GM18498 (cell line): ENCODE measurements around the gene PTX4.
"Not testable (repeated sequence)": the region's sequence is repeated elsewhere in the genome, so short reads cannot be mapped to it uniquely, and the experiment has no call there.

Source experiments
- ATAC-seq: cut with Tn5 transposase; IDR thresholded peaks from one replicate; pipeline ENCODE4 v1.9.1; 2021; ENCODE audit warnings: mild to moderate bottlenecking, moderate library complexity; ENCODE audit not compliant: unreplicated experiment

Gene PTX4

DNA sequence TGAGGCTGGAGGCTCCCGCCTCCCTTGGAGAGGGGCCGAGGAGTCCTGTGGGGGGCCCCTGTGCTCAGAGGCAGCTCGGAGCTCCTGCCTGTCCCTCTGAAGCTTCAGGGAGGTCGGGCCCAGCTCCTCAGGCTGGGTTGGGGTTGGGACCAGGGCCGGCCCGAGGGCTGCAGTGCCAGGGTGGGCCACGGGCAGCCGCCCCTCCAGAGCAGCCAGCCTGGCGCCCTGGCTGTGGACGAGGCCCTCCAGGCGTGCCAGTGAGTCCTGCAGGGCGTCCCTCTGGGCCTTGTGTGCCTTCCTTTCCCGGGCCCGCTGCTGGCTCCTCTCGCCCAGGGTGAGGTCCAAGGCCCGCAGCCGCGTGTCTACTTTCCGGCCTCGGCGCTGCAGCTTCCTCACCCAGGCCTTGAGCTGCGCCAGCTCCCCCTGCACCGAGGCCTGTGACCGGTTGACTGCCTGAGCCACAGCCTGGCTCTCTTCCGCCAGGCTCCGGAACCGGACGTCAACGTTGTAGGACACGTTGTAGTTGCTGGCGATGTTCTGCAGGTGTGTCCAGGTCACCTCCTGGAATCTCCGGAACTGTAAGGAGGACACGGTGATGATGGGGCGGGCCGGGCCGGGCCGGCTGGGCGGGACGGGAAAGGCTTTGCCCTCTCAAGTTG is 1.2 kb downstream of the PTX4 start:
- no peak for ATAC-seq

DNA sequence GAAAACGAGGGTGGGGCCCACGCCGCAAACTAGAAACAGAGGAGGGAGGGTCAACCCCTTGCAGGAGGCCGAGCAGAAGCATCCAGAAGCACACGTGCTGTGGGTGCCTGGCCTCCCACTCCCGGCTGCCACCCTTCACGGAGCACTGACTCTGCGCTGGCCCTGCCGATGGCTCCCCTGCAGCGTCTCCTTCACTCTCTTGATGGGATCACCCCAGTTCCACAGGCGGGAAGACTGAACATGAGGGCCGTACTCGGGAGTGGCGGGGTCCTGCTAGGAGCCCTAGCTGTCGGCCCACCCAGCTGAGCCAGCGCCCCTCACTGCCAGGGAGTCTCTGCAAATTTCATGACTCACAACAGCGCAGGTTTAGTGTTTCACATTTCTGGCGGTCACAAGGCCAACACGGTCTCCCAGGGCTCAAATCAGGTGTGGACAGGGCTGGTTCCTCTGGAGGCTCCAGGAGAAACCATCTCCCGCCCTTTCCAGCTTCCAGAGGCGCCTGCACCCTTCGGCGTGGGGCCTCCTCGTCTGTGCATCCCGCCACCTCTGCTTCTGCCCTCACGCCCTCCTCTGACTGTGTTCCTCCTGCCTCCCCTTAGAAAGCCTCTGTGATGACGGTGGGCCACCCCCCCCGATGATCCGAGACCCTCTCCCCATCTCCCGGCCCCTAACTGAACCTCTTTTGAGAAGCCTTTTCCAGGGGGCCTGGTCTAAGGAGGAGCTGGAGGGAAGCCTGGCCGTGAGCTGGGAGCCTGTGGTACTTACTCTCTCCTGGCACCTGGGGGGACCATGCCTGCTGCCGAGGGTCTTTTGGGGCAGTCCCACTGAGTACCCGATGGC is 2.0 kb downstream of the PTX4 start:
- ATAC-seq, result no peak

DNA sequence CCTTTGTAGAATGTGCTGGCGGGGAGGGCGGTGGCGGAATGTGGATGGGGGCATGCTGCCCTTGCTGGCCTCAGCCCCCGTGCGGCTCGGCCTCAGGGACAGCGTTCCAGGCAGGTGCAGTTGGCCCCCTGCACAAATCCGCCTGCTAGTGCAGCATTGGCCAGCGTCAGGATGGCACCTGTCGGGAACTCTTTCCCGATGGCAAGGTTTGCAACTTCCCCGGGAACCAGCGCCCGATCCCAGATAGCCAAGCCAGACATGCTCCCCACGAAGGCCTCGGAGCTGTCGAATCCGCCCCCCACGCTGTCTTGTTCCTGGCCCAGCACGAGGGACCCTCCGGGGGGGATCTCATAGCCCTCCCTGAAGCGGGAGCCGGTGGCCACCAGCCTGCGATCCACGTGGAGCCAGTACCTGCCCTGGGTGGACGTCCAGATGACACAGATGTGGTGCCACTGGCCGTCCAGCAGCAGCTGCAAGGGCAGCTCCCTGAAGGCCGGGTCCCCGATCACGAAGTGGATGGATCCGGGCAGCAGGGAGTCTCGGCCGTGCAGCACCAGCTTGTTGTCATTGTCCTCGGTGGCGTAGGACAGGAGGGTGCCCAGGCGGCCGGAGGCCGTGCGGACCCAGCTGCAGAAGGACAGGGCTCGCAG is 2.8 kb downstream of the PTX4 start:
- ATAC-seq, result no peak

DNA sequence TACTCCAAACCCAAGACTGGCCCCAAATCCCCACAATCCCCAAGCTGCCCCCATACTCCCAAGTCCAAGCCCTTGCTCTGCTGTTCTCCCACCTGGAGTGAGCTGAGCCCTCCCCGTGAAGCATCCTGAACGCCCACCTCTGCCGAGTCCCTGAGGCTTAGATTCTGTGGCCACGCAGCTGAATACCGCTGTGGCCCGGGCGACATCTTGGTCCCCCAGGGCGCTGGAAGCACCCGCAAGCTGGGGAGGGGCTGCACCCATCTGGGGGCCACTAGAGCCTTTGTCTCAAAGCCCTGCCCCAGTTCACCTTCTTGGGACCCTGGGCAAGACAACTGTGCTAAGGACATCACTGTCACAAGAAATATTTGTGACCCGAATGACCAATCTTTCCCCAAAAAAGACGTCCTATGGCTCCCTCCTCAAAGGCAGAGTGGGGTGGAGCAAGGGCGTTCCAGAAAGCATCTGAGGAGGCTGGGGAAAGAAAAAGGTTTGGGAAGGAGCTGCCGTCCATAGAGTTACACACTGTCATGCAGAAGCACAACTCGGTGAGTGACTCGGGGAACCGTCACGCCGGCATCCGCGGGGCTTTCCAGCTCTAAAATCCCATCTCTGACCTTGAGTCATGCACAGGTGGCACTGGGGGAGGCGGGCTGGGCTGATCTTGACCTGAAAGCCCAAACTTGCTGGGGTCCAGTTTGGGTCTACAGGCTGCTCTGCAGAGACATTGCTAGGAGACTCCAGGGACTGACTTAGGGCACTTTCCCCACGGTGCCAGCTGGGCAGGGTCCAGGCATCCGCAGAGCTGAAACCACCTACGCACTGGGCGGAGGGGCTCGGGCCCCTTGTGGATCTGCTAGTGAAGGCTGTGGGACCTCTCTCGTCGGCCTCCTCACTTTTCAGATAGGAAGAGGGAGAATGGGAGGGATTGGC is 6.6 kb downstream of the PTX4 start:
- no peak for ATAC-seq

DNA sequence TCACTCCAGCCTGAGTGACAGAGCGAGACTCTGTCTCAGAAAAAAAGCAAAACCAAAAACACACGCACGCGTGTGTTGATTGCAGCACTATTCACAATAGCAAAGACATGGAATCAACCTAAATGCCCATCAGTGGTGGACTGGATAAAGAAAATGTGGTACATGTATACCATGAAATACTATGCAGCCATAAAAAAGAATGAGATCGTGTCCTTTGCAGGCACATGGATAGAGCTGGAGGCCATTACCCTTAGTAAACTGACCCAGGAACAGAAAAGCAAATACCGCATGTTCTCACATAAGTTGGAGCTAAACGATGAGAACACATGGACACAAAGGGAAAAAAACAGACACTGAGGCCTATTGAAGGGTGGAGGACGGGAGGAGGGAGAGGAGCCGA is 9.8 kb downstream of the PTX4 start:
- not testable (repeated sequence) for ATAC-seq

DNA sequence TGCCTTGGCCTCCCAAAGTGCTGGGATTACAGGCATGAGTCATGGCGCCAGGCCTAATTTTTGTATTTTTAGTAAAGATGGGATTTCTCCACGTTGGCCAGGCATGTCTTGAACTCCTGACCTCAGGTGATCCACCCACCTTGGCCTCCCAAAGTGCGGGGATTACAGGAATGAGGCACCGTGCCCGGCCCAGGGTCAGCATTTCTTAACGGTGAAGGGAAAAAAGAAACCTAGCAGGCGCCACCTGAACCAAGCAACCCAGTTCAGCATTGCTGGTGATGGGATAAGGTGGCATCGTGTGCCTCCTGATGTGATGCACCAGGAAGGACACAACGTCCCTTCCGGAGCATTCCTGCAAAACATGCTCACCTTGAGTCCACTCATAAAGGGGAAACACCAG is 11.7 kb downstream of the PTX4 start:
- no peak for ATAC-seq

DNA sequence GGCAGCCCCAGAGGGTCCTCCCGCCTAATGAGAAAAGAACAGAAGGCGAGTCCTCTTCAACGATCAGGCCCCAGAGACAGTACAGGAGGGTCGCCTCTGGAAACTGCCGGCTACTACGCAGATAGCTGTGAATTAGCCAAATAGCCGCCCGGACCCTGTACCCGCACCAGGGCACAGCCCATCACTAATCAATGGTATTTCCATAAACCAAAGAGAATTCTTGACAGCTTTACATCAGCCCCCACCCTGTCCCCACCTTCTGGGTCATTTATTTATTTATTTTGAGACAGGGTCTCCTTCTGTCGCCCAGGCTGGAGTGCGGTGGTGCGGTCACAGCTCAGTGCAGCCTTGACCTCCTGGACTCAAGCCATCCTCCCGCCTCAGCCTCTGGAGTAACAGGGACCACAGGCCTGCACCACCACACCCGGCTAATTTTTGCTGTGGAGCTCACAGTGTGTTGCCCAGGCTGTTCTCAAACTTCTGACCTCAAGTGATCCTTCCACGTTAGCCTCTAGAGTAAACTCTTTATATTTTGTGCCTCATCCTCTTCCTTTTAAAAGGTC is 13.1 kb downstream of the PTX4 start:
- ATAC-seq, result no peak

DNA sequence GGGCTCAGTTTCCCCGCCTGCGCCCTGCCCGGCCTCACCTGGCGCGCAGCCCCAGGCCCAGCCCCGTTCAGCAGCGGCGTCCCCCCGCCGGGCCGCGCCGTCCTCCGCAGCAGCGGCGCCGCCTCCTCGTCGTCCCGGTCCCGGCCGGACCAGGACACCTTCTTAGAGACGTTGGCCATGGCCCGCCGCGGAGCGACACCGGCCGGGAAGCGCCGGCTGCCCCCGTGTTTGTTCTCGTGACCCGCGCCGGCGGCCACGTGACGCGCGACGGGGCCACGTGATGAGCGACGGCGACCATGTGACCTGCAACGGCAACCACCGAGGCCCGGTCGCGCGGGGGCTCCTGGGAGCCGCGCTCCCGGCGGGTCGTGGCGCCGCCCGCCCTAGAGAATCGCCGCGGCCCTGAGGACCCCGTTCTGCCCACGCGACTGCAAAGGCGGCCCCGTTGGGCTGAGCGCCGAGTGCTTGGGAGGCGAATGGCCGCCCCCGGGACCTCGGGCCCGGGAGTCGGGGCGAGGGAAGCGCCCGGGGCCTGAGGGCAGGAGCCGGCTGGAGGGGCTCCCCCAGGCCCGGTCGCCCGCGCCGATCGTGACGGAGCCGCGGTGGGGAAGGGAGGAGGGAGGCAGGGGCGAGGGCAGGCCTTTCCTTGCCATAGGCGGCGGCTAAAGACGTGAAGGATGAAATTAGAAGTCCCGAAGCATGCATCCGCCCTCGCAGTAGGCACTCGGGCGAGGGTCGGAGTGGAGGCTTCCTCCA is 13.8 kb downstream of the PTX4 start, which contains the start of gene CLCN7:
Gene CLCN7 (minus strand): TSS at position 233 of the 756 bp plus-strand sequence. CDS start 54 bp downstream, at position 179.
- ATAC-seq, result peak; percentile 86

DNA sequence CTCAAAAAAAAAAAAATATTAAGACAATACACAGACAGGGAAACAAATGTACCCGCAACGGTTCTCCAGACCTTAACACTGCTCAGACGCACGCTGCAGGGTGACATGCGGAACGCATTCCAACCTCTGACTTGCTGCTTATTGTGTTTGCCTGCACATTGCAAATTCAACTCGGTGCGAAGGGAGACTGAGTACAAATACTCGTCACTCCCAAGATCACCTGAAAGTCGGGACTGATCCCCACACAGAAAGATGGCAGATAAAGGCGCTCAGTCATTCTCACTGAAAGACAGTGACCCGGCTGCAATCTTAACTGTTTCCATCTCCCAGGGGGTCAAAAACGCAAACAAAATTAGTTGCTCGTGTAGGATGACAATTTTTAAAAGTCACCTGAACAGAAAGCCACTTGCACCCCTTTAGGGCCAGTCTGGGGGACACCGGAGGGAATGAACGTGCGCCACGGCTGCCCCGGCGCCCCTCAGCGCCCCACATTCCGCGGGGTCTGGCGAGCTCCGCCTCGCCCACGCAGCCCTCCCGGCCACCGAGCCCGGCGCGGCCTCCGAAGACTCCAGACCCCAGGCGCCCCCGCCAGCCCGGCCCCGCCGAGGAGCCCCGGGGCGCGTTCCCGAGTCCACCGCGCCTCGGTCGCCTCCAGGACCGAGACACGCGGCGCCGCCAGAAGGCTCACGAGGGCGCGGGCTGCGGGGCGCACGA is 14.5 kb downstream of the PTX4 start:
- ATAC-seq, result peak; percentile 42

DNA sequence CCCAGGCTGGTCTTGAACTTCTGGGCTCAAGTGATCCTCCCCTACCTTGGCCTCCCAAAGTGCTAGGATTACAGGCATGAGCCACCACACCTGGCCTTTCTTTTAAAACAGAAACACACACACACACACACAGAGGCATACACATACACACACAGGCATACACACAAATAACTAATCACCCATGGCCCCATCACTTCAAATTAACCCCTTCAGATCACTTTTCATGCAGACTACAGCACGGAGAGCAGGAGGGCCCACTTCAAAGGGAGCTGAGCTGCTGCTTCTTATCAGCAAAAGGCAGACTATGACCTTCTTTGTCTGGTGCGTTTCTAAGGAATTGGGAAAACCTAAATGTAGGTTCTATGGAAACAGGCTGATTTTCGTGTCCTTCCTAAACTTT is 15.8 kb downstream of the PTX4 start:
- ATAC-seq, result no peak

DNA sequence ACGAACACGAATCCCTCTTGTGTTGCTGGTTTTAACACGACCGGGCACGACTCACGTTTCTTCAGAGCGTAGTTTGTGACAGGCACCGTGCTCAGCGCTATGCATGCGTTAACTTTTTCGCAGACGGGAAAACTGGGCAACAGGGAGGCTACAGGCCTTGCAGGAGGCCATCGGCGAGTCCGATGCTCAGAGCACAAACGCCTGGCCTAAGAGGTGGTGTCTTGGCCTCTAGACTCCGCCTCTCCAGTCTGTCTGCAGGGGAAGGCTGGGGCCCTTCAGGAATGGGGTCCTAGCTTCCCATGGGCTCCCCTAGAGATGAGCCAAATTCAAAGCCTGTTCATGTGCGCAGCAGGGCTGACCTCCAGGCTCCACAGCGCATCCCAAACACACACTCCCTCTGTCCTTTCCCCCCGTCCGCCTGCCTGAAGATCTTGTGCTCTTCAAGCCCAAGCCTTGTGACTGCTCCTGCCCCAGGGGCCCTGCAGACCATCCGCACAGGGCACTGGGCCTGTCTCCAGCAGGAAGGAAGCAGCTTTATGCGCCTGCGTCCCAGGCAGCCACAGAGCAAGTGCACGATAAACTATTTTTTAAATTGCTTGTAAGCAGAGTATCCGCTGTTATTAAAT is 17.1 kb downstream of the PTX4 start:
- ATAC-seq, result no peak

DNA sequence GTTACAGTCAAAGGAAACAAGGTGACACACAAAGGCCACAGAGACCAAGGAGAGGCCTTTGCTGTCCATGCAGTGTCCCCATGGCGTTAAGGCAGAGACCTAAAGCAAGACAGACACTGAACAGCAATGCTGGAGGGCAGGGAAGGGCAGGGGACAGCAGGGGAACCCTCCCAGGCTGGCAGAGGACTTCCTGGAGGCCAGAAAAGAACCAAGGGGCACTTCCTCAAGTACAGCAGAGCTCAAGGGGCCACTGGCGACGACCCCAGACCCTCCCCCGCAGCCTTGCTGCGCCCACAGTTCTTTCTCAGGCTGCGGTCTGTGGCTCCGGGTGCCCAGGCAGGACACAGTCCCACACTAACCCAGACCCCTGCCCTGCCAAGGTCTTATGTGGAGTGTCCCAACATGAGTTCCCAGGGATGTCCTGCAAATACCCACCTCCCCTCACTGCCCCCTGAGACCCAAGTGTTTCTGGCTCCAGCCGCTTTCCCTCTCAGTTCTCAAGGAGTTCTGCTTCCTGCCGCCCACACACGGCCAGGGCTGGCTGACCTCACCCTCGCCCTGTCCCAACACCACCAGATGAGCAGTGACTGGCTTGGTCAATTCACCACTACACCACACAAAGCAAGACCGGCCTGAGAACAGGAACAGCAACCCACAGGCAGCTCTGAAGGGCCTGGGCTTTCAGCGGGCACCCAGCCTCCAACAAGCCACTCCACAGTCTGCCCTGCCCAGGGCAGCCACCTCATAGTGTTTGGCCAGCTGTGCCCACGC is 18.1 kb downstream of the PTX4 start:
- ATAC-seq, result no peak

DNA sequence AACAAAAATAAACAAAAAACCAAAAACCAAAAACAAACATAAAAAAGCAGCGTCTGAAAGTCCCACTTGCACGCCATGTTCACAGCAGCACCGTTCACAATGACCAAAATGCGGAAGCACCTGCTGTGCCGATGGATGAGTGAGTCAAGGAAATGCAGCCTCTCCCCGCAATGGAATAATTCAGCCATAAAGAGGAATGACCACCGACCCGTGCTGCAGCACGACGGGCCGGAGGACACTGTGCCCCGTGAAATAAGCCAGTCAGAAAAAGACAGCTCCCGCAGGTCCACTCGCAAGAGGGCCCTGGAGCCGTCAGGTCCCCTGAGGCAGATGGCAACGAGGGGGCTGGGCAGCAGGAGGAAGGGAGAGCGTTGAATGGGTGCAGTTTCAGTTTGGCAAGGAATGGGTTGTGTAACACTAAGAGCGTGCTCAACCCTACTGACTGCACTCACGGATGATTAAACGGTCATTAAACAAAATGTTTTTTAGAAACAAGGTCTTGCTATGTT is 19.0 kb downstream of the PTX4 start:
- no peak for ATAC-seq

DNA sequence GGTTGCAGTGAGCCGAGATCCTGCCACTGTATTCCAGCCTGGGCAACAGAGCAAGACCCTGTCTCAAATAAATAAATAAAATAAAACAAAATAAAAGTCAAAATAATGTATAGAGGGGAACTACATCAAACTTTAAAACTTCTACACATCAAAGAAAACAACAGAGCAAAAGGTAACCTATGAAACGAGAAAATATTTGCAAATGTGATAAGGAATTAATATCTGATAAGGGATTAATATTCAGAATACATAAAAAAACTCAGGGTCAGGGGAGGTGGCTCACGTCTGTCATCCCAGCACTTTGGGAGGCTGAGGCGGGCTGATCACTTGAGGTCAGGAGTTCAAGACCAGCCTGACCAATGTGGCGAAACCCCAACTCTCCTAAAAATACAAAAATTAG is 19.6 kb downstream of the PTX4 start:
- not testable (repeated sequence) for ATAC-seq

DNA sequence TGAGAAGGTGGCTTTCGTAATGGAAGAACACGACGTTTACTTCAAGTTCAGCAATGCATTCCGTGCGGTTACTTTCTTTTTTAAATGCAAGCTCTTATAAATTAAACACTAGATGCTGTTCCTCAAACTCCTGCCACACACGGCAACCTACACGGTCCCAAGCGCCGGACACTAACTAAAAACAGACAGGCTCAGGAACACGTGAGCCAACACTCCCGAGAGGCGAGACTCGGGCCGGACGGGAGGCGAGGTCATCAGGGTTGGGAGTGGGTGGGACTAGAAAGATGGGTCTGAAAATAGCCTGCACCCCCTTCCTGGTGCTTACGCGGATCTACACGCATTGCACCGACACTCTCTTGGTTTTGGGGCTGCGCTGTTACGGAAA is 20.3 kb downstream of the PTX4 start:
- no peak for ATAC-seq

DNA sequence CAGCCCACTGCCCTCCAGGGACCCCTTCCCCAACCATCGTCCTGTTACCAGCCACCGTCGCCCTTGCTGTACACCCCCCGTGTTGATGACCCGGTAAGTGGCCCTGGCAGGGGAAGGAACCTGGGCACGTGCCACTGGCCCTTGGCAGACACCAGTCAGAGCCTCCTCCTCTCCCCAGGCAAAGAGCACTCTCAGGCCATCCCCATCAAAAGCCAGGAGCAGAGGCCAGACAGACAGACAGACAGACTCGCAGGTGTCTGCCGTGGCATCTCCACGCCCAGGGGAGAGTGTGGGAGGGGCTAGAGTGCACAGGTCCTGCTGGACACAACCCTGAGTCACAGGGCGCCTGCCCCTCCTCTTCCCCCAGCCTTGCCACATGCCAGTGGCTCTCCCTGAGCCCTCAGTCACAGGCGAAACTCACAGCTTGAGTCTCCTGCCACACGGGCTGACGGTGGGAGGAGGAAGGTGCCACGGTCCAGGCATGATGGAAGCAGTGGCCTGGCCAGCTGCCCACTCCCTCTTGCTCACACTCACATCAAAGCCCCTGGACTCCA is 21.7 kb downstream of the PTX4 start:
- ATAC-seq, result no peak

DNA sequence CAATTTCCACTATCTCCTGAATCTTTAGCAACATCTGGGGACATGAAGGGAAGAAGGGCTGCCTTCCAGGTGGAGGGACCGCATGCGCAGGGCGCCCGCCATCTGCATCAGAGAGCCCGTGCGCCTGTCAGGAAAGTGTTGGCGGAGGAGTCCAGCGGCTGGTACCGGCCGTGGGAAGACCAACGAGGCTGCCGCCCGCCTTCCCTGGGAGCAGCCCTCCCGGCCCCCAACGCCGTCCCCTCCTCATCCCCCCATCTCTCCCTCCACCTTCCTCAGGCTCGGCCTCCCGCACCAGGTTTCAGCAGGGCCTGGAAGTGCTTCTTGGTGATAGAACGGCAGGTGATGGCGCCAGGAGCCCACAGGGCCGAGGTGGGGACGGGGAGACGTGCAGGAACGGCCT is 22.7 kb downstream of the PTX4 start:
- no peak for ATAC-seq

DNA sequence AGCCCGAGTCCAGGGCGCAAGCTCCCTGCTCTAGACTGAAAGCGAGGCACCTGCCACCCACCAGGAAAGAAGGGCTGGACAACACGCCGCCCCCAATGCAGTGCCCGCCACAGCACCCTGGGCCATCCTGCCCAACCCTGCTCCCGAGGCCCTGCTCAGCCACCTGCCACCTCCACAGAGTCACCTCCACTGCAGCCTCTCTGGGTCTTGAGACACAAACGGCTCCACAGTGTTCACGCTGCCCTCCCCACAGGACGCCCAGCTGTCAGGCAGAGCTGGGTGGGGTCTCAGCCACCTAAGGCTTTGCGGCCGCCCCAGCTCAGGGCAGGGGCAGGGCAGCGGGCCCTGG is 23.2 kb downstream of the PTX4 start:
- ATAC-seq, result no peak
